Kidney (tissue), 14 donors: ENCODE data around the gene SMIM14. TPM values are rescaled to one million over a fixed set of nuclear protein-coding genes. Genes with fewer than 3 reads are reported as not detected.
A peak's percentile ranks its signal among the peaks of the same experiment; 100 is the strongest.
"Not testable (repeated sequence)": the region's sequence is repeated elsewhere in the genome, so short reads cannot be mapped to it uniquely, and the experiment has no call there.

Experiments used
- DNase-seq, 5 donors: peaks; one replicate each; pipeline ENCODE4 v3.0.0-alpha.2; 2013 to 2020
- FAIRE-seq: peaks from 2 replicates; lab custom pipeline; 2012; peaks lifted over from hg19 to GRCh38; lab: Jason Lieb, UNC
- H3K27ac ChIP-seq, 2 donors: one replicate each; pipeline ENCODE4 v1.7.0; 2013; ENCODE audit warnings: low read depth in 2 of 2, low read length in 2 of 2, inconsistent platforms in 1 of 2
- H3K27me3 ChIP-seq: one replicate; pipeline ENCODE4 v1.7.1; 2013; ENCODE audit warnings: low read length, inconsistent platforms; ENCODE audit not compliant: control insufficient read depth, insufficient read depth
- H3K36me3 ChIP-seq, 3 donors: one replicate each; pipeline versions ENCODE4 v1.7.0 to v1.7.1; 2013; ENCODE audit warnings: low read length in 3 of 3, control low read depth in 1 of 3, inconsistent platforms in 1 of 3; ENCODE audit not compliant: insufficient read depth in 3 of 3, control insufficient read depth in 2 of 3
- H3K4me1 ChIP-seq, 3 donors: one replicate each; pipeline versions ENCODE4 v1.7.0 to v1.7.1; 2013; ENCODE audit warnings: low read length in 3 of 3, inconsistent platforms in 1 of 3, low read depth in 1 of 3; ENCODE audit not compliant: control insufficient read depth in 2 of 3, insufficient read depth in 2 of 3
- H3K4me3 ChIP-seq, 3 donors: one replicate each; pipeline versions ENCODE4 v1.7.0 to v1.8.1; 2013; ENCODE audit warnings: low read length in 3 of 3, control low read depth in 1 of 3, inconsistent platforms in 1 of 3
- H3K9ac ChIP-seq, 3 donors: one replicate each; pipeline versions ENCODE4 v1.7.0 to v1.7.1; 2013; ENCODE audit warnings: low read length in 3 of 3, control low read depth in 1 of 3, inconsistent platforms in 1 of 3
- H3K9me3 ChIP-seq, 3 donors: one replicate each; pipeline versions ENCODE4 v1.7.0 to v1.7.1; 2013; ENCODE audit warnings: low read length in 3 of 3, control low read depth in 1 of 3, inconsistent platforms in 1 of 3; ENCODE audit not compliant: control insufficient read depth in 2 of 3, insufficient read depth in 1 of 3
- intact Hi-C: fragments of 100-400 bp; cut with DNase I; formaldehyde crosslinking; loops from one replicate; pipeline ENCODE4 v1.11.1; 2022
- polyA plus RNA-seq: library from polyadenylated mRNA; stranded (reverse); fragments of 350-450 nt; fragmentation: Illumina TruSeq; extraction: RNeasy Lipid Tissue Mini Kit (QIAGEN cat#74804); gene quantifications from one replicate; pipeline ENCODE4 v1.2.3, GENCODE V29; 2014; ENCODE audit warnings: low read depth, low replicate concordance; ENCODE audit not compliant: insufficient read depth
- total RNA-seq: library from RNA; stranded (reverse); fragmentation: NEBNext Ultra II Directional; extraction: Animal tissue kit (Norgen Biotek cat#: 25700); gene quantifications from one replicate; pipeline ENCODE4 v1.2.1, GENCODE V29; 2021
- TF ChIP-seq, protein P1 (sequence below): IDR thresholded peaks from 3 replicates; pipeline ENCODE4 v1.5.1; 2012; ENCODE audit warnings: mild to moderate bottlenecking, moderate library complexity, borderline replicate concordance; ENCODE audit not compliant: insufficient read depth; ENCODE audit errors: extremely low read depth
- donor health status: control.
- donor health status: control.
- donor health status: control.
- donor health status: control.
- donor health status: control.
- donor health status: DM: yes; HTN: yes; CAD: no.
- donor health status: Normal renal cell carcinoma (clear cell type).

Gene SMIM14
- total and polyA plus RNA-seq, 2 donors from 2014 or later, result 26.3 to 64.2 TPM

DNA sequence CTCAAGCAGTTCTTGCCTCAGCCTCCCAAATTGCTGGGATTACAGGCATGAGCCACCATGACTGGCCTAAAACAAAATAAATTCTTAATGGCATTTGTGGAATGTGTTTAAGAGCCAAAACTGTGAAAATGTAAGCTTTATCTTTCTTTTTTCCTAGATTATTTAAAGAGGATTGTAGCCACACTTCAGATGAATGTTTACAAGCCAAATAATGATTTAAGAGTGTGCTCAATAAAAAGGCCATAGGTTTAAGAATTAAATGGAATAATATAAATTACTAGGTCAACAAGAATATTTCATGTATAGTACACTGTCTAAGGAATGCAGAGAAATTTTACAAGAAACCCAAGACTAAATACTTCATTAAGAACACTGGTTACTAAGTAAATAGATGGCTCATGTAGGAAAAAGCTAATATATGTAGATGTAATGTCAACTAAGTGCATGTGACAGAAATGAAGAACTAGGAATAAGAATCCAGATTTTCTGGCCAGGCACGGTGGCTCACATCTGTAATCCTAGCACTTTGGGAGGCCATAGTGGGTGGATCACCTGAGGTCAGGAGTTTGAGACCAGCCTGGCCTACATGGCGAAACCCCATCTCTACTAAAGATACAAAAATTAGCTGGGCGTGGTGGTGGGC, 90.1 kb downstream of the SMIM14 start:
- Histone ChIP-seq H3K27ac (no peak overlapping the region), H3K36me3 (no peaks in the 10 kb centered on the region), H3K9me3 (no peaks in the 10 kb centered on the region), H3K9ac (no peak overlapping the region), H3K4me1 (peaks cover 0 to 2% (median 0%) of the 10 kb centered on the region in 3 donors), H3K27me3 (no peaks in the 10 kb centered on the region), H3K4me3 (no peak overlapping the region)
- FAIRE-seq (peak; percentile 29), DNase-seq (peak in 1 of 5 donors; percentile 68)
- intact Hi-C loops, result no loop called here
- TF ChIP-seq, protein P1, sequence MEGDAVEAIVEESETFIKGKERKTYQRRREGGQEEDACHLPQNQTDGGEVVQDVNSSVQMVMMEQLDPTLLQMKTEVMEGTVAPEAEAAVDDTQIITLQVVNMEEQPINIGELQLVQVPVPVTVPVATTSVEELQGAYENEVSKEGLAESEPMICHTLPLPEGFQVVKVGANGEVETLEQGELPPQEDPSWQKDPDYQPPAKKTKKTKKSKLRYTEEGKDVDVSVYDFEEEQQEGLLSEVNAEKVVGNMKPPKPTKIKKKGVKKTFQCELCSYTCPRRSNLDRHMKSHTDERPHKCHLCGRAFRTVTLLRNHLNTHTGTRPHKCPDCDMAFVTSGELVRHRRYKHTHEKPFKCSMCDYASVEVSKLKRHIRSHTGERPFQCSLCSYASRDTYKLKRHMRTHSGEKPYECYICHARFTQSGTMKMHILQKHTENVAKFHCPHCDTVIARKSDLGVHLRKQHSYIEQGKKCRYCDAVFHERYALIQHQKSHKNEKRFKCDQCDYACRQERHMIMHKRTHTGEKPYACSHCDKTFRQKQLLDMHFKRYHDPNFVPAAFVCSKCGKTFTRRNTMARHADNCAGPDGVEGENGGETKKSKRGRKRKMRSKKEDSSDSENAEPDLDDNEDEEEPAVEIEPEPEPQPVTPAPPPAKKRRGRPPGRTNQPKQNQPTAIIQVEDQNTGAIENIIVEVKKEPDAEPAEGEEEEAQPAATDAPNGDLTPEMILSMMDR, result no peak

DNA sequence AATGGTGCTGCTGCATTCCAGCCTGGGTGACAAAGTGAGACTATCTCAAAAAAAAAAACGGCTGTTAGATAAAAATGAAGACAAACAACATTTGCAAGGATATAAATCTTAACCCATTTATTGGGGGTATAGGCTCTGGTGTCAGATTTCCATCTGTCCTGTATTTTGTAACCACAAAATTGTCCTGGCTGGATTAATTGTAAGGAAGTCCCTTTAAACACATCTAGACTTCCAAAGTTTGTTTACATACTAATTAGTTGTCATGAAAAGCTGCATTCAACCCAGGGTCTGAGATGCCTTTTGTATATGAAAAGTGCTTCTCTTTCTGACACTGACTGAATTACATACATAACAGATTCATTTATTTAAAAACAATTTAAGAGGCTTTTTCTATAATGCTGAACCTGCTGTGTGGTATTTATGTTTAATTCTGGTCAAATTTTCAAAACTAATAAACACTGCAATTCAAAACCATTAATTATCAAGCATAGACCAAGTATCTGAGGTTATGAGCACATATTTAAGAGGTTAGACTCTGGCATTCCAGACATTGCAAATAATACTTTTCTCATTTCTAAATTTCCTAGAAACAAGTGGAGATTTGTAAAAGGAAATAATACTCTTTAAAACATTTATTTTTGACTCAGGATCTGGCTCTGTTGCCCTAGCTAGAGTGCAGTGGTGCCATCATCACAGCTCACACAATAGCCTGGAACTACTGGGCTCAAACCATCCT, 93.9 kb downstream of the SMIM14 start:
- TF ChIP-seq, protein P1, result no peak
- intact Hi-C loops, result no loop called here
- Histone ChIP-seq H3K4me1 (peaks cover 17 to 32% (median 21%) of the 10 kb centered on the region in 3 donors), H3K36me3 (no peaks in the 10 kb centered on the region), H3K9ac (no peak overlapping the region), H3K4me3 (no peak overlapping the region), H3K9me3 (no peaks in the 10 kb centered on the region), H3K27ac (no peak overlapping the region), H3K27me3 (no peaks in the 10 kb centered on the region)
- peak in 1 of 5 donors; percentile 34 for DNase-seq
- no peak for FAIRE-seq

GRCh38 chr4:39544080-39544479, 94.6 kb downstream of the SMIM14 start:
- H3K9ac ChIP-seq, DNase-seq, H3K27me3 ChIP-seq, H3K9me3 ChIP-seq, FAIRE-seq, H3K4me3 ChIP-seq, H3K36me3 ChIP-seq, intact Hi-C loops, H3K27ac ChIP-seq: not testable (repeated sequence)
- H3K4me1 ChIP-seq, result peaks cover 18 to 36% (median 21%) of the 10 kb centered on the region in 3 donors

DNA sequence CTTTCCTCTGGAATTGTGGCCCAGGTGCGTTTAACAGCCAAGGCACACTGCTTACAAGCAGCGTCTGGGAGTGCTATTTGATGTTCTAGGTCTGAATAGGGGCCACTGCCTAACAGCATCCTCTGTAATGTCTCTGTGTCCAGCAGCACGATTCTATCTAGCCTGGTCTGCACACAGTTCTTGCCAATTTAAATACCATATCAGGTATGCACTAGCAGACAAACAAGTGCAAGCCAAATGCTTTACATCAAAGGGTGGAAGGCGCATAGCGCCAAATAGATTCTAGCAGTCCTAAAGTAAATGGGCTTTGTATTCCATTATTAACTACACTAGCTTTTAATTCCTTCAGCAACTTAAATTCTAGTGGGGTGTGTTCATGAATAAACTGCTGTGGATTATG, 95.6 kb downstream of the SMIM14 start:
- H3K9ac ChIP-seq, result peak overlapping the region in 1 of 3 donors; percentile 22
- peak in 3 of 5 donors; percentile 45 to 63 (median 60) for DNase-seq
- H3K4me3 ChIP-seq, result peak overlapping the region in 1 of 3 donors; percentile 9
- no peaks in the 10 kb centered on the region for H3K9me3 ChIP-seq
- H3K4me1 ChIP-seq, result peaks cover 19 to 36% (median 21%) of the 10 kb centered on the region in 3 donors
- H3K27me3 ChIP-seq, result no peaks in the 10 kb centered on the region
- no peak for FAIRE-seq
- TF ChIP-seq, protein P1, result no peak
- H3K27ac ChIP-seq, result peak overlapping the region in 1 of 2 donors; percentile 28
- intact Hi-C loops, result no loop called here
- H3K36me3 ChIP-seq, result no peaks in the 10 kb centered on the region
